ENCODE results near the gene HBA2.
"Not testable (repeated sequence)": the region's sequence is repeated elsewhere in the genome, so short reads cannot be mapped to it uniquely, and the experiment has no call there.

HBA2 gene

DNA sequence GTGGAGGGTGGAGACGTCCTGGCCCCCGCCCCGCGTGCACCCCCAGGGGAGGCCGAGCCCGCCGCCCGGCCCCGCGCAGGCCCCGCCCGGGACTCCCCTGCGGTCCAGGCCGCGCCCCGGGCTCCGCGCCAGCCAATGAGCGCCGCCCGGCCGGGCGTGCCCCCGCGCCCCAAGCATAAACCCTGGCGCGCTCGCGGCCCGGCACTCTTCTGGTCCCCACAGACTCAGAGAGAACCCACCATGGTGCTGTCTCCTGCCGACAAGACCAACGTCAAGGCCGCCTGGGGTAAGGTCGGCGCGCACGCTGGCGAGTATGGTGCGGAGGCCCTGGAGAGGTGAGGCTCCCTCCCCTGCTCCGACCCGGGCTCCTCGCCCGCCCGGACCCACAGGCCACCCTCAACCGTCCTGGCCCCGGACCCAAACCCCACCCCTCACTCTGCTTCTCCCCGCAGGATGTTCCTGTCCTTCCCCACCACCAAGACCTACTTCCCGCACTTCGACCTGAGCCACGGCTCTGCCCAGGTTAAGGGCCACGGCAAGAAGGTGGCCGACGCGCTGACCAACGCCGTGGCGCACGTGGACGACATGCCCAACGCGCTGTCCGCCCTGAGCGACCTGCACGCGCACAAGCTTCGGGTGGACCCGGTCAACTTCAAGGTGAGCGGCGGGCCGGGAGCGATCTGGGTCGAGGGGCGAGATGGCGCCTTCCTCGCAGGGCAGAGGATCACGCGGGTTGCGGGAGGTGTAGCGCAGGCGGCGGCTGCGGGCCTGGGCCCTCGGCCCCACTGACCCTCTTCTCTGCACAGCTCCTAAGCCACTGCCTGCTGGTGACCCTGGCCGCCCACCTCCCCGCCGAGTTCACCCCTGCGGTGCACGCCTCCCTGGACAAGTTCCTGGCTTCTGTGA lies 4.1 kb downstream of the HBA2 start, which contains the start of gene HBA1:
TSS of gene HBA1 (plus strand) at position 204 of the 906 bp plus-strand sequence. CDS start at position 241, 37 bp downstream.
- Mint-ChIP-seq H3K4me1 (ENCODE audit: low read depth) (peaks cover 23% of the 10 kb centered on the region), H3K4me3 (peak within 1 kb of the TSS; percentile 30), H3K27me3 (peaks cover 53% of the 10 kb centered on the region)
- not testable (repeated sequence) for H3K9me3 Mint-ChIP-seq; H3K27ac Mint-ChIP-seq; H3K36me3 Mint-ChIP-seq (ENCODE audit: low read depth)

DNA sequence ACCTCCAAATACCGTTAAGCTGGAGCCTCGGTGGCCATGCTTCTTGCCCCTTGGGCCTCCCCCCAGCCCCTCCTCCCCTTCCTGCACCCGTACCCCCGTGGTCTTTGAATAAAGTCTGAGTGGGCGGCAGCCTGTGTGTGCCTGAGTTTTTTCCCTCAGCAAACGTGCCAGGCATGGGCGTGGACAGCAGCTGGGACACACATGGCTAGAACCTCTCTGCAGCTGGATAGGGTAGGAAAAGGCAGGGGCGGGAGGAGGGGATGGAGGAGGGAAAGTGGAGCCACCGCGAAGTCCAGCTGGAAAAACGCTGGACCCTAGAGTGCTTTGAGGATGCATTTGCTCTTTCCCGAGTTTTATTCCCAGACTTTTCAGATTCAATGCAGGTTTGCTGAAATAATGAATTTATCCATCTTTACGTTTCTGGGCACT lies 4.7 kb downstream of the HBA2 start:
- Mint-ChIP-seq H3K4me3 (no peak overlapping the region), H3K9me3 (no peaks in the 10 kb centered on the region), H3K27me3 (peaks cover 50% of the 10 kb centered on the region), H3K4me1 (ENCODE audit: low read depth) (peaks cover 24% of the 10 kb centered on the region), H3K36me3 (ENCODE audit: low read depth) (no peaks in the 10 kb centered on the region), H3K27ac (no peak overlapping the region)

DNA sequence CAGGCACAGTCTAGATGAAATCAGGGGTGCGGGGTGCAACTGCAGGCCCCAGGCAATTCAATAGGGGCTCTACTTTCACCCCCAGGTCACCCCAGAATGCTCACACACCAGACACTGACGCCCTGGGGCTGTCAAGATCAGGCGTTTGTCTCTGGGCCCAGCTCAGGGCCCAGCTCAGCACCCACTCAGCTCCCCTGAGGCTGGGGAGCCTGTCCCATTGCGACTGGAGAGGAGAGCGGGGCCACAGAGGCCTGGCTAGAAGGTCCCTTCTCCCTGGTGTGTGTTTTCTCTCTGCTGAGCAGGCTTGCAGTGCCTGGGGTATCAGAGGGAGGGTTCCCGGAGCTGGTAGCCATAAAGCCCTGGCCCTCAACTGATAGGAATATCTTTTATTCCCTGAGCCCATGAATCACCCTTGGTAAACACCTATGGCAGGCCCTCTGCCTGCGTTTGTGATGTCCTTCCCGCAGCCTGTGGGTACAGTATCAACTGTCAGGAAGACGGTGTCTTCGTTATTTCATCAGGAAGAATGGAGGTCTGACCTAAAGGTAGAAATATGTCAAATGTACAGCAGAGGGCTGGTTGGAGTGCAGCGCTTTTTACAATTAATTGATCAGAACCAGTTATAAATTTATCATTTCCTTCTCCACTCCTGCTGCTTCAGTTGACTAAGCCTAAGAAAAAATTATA lies 5.4 kb downstream of the HBA2 start:
- peaks cover 50% of the 10 kb centered on the region for H3K27me3 Mint-ChIP-seq

DNA sequence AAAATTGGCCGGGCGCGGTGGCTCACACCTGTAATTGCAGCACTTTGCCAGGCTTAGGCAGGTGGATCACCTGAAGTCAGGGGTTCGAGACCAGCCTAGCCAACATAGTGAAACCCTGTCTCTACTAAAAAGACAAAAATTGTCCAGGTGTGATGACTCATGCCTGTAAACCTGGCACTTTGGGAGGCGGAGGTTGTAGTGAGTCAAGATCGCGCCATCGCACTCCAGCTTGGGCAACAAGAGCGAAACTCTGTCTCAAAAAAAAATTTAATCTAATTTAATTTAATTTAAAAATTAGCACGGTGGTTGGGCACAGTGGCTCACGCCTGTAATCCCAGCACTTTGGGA lies 6.0 kb downstream of the HBA2 start:
- peaks cover 46% of the 10 kb centered on the region for H3K27me3 Mint-ChIP-seq
- no peaks in the 10 kb centered on the region for H3K36me3 Mint-ChIP-seq (ENCODE audit: low read depth)
- no peaks in the 10 kb centered on the region for H3K9me3 Mint-ChIP-seq
- peaks cover 20% of the 10 kb centered on the region for H3K4me1 Mint-ChIP-seq (ENCODE audit: low read depth)
- H3K27ac Mint-ChIP-seq = no peak overlapping the region
- no peak overlapping the region for H3K4me3 Mint-ChIP-seq

More for the DNA sequence above, 5.4 kb downstream of the HBA2 start:
- H3K4me1 Mint-ChIP-seq (ENCODE audit: low read depth) = peaks cover 24% of the 10 kb centered on the region
- H3K9me3 Mint-ChIP-seq = no peaks in the 10 kb centered on the region
- H3K4me3 Mint-ChIP-seq = no peak overlapping the region
- H3K27ac Mint-ChIP-seq = no peak overlapping the region
- H3K36me3 Mint-ChIP-seq (ENCODE audit: low read depth) = no peaks in the 10 kb centered on the region

DNA sequence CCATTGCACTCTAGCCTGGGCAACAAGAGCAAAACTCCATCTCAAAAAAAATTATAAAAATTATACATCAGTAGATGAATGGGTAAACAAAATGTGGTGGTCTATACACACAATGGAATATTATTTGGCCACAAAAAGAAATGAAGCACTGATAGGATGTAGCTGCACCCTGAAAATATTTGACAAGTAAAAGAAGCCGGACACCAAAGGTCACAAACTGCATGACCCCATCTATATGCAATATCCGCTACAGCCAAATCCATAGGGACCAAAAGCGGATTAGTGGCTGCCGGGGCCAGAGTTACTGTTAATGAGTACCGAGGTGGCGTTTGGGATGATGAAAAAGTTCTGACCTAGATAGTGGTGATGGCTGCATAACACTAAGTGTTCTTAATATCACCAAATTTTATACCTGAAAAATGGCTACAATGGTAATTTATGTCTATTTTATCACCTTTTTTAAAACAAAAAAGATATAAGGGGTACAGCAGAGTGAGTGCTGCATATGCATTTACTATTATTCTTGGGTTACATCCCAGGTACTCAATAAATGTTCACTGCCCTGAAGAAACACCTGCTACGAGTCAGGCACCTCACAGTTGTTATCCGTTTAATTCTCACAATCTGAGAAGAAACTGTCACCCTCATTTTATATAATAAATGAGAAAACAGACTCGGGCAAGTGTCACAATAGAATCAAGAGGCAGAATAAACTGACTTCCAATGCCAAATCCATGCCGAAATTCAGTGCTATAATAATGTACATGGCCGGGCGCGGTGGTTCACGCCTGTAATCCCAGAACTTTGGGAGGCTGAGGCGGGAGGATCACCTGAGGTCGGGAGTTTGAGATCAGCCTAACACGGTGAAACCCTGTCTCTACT lies 6.8 kb downstream of the HBA2 start:
- Mint-ChIP-seq H3K9me3 (no peaks in the 10 kb centered on the region), H3K36me3 (ENCODE audit: low read depth) (no peaks in the 10 kb centered on the region), H3K4me1 (ENCODE audit: low read depth) (peaks cover 20% of the 10 kb centered on the region), H3K27me3 (peaks cover 39% of the 10 kb centered on the region), H3K27ac (no peak overlapping the region), H3K4me3 (no peak overlapping the region)

DNA sequence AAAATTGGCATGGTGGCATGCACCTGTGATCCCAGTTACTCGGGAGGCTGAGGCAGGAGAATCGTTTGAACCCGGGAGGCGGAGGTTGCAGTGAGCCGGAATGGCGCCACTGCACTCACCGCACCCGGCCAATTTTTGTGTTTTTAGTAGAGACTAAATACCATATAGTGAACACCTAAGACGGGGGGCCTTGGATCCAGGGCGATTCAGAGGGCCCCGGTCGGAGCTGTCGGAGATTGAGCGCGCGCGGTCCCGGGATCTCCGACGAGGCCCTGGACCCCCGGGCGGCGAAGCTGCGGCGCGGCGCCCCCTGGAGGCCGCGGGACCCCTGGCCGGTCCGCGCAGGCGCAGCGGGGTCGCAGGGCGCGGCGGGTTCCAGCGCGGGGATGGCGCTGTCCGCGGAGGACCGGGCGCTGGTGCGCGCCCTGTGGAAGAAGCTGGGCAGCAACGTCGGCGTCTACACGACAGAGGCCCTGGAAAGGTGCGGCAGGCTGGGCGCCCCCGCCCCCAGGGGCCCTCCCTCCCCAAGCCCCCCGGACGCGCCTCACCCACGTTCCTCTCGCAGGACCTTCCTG lies 7.5 kb downstream of the HBA2 start, which contains the start of gene HBQ1:
TSS of gene HBQ1 (plus strand) at position 359 of the 575 bp plus-strand sequence. CDS start at position 387, 28 bp downstream.
- no peaks in the 10 kb centered on the region for H3K9me3 Mint-ChIP-seq
- no peak within 1 kb of the TSS for H3K27ac Mint-ChIP-seq
- peaks cover 32% of the 10 kb centered on the region for H3K27me3 Mint-ChIP-seq
- peak within 1 kb of the TSS; percentile 30 for H3K4me3 Mint-ChIP-seq
- H3K36me3 Mint-ChIP-seq (ENCODE audit: low read depth) = peaks cover 3% of the 10 kb centered on the region
- H3K4me1 Mint-ChIP-seq (ENCODE audit: low read depth) = peaks cover 17% of the 10 kb centered on the region

DNA sequence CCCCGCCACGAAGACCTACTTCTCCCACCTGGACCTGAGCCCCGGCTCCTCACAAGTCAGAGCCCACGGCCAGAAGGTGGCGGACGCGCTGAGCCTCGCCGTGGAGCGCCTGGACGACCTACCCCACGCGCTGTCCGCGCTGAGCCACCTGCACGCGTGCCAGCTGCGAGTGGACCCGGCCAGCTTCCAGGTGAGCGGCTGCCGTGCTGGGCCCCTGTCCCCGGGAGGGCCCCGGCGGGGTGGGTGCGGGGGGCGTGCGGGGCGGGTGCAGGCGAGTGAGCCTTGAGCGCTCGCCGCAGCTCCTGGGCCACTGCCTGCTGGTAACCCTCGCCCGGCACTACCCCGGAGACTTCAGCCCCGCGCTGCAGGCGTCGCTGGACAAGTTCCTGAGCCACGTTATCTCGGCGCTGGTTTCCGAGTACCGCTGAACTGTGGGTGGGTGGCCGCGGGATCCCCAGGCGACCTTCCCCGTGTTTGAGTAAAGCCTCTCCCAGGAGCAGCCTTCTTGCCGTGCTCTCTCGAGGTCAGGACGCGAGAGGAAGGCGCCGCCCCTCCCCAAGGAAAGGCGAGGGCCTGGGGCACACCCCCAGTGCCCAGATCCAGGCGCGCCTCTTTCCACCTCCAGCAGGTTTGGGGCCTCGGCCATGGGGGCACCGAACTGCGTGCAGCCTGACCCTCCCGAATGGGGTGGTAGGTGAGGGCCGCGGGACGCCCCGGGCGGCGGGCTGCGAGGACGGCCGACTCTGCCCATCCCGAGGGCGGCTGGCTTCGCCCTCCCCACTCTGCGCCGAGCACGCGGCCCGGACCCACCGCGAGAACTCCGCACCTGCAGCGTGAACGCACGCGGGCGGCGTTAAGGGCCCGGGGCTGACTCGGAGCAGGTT lies 8.2 kb downstream of the HBA2 start:
- Mint-ChIP-seq H3K27me3 (peaks cover 26% of the 10 kb centered on the region), H3K4me3 (peak overlapping the region; percentile 30), H3K4me1 (ENCODE audit: low read depth) (peaks cover 12% of the 10 kb centered on the region), H3K9me3 (no peaks in the 10 kb centered on the region), H3K36me3 (ENCODE audit: low read depth) (peaks cover 9% of the 10 kb centered on the region), H3K27ac (no peak overlapping the region)

DNA sequence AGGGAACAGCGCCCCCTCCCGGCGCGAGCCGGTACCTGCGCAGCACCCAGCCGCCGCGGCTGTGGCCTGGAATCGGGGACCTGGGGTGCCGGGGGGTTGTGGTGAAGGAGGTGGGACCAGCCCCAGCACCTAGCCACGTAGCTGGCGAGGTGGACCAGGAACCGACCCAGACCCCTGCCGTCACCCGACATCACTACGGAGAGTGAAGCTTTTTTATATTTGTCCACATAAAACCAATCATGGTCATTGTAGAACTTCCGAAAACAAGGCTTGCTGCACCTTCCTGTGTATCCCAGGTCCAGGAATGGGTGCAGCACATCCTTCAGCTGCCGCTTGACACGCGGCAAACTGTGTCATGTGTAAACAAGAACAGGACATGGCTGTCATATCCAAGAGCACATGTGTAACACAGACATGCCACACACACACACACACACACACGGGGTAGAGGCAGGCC lies 8.9 kb downstream of the HBA2 start:
- Mint-ChIP-seq H3K27me3 (peaks cover 26% of the 10 kb centered on the region), H3K36me3 (ENCODE audit: low read depth) (peaks cover 9% of the 10 kb centered on the region), H3K4me3 (no peak overlapping the region), H3K27ac (no peak overlapping the region), H3K4me1 (ENCODE audit: low read depth) (peaks cover 12% of the 10 kb centered on the region), H3K9me3 (no peaks in the 10 kb centered on the region)

DNA sequence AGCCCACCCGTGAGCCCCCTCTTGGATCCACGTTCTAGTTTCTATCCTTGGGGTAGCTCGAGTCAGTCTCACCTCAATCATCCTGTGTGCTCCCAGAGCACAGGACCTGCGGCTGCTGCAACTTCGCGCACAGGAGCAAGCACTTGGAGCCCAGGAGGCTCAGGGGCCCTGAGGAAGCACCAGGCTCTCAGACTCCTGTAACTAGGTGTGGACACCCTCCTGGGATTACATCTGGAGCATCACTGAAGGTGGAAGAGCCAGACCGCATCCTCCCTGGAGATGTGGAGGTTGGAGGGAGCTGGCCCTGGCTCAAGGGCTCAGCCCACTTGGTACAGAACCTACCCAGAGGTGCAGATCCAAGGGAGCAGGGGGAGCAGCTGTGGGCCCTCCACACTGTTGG lies 10.3 kb downstream of the HBA2 start:
- peaks cover 18% of the 10 kb centered on the region for H3K27me3 Mint-ChIP-seq
- H3K4me1 Mint-ChIP-seq (ENCODE audit: low read depth) = peaks cover 7% of the 10 kb centered on the region
- no peaks in the 10 kb centered on the region for H3K9me3 Mint-ChIP-seq
- peaks cover 15% of the 10 kb centered on the region for H3K36me3 Mint-ChIP-seq (ENCODE audit: low read depth)
- H3K4me3 Mint-ChIP-seq = no peak overlapping the region
- no peak overlapping the region for H3K27ac Mint-ChIP-seq

DNA sequence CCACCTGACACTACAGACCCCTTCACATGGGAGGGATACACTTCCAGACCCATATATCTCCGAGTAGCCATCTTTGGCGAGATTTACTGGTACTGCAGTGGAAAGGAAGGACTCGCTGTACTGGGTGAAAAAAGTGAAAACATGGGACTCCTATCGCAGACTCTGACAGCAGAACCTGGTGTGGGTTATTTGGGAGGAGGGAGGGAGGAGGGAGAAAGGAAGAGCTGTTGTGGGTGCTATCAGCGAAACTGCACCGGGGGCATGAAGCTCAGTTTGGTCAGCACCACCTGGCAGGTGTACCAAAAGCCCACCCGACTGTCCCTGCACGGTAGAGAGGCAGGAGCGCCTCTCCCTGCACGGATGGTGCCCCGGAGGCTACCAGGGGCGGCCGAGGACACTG lies 12.5 kb downstream of the HBA2 start:
- H3K9me3 Mint-ChIP-seq = no peaks in the 10 kb centered on the region
- no peak overlapping the region for H3K27ac Mint-ChIP-seq
- H3K4me3 Mint-ChIP-seq = no peak overlapping the region
- peaks cover 34% of the 10 kb centered on the region for H3K36me3 Mint-ChIP-seq (ENCODE audit: low read depth)
- H3K4me1 Mint-ChIP-seq (ENCODE audit: low read depth) = peaks cover 3% of the 10 kb centered on the region
- no peaks in the 10 kb centered on the region for H3K27me3 Mint-ChIP-seq

DNA sequence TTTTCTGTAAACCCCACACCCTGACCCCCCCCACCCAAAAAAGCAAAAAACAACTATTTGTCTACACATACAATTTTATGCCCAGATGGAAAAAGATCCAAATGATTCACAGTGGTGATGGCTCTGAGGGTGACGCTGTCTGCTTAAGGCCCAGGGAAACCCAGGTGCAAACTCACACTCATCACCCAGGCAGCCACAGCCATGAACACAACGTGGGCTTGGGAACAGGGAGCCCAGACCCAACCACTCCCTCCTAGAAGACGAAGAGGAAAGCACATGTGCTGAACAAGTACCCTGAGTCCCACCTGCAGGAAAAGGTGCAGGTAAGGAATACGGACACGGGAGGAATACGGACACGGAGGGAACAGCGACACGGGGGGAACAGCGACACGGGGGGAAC lies 13.0 kb downstream of the HBA2 start:
- H3K27me3 Mint-ChIP-seq = no peaks in the 10 kb centered on the region
- peaks cover 3% of the 10 kb centered on the region for H3K4me1 Mint-ChIP-seq (ENCODE audit: low read depth)
- no peak overlapping the region for H3K4me3 Mint-ChIP-seq
- H3K9me3 Mint-ChIP-seq = no peaks in the 10 kb centered on the region
- H3K27ac Mint-ChIP-seq = no peak overlapping the region
- H3K36me3 Mint-ChIP-seq (ENCODE audit: low read depth) = peaks cover 37% of the 10 kb centered on the region

DNA sequence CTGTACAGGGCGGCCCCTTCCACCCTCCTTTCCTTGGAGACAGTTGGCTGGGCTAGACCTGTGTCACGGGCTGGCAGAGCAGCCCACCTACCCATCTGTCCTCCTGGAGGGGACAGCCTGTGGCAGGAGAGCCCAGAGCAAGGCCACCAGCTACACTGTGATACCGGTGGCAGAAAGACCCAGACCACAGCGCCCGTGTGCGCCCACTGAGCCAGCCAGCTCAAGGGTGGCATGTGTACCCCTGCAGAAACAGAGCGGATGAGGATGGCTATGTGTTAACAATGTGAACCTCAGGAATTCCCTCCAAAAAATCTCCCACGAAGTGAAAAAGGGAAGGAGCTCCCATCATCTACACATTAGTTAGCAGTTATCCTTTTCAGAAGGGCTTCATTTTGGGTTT lies 14.7 kb downstream of the HBA2 start:
- H3K27ac Mint-ChIP-seq = no peak overlapping the region
- H3K27me3 Mint-ChIP-seq = no peaks in the 10 kb centered on the region
- H3K36me3 Mint-ChIP-seq (ENCODE audit: low read depth) = peaks cover 52% of the 10 kb centered on the region
- no peaks in the 10 kb centered on the region for H3K4me1 Mint-ChIP-seq (ENCODE audit: low read depth)
- H3K4me3 Mint-ChIP-seq = no peak overlapping the region
- no peaks in the 10 kb centered on the region for H3K9me3 Mint-ChIP-seq

DNA sequence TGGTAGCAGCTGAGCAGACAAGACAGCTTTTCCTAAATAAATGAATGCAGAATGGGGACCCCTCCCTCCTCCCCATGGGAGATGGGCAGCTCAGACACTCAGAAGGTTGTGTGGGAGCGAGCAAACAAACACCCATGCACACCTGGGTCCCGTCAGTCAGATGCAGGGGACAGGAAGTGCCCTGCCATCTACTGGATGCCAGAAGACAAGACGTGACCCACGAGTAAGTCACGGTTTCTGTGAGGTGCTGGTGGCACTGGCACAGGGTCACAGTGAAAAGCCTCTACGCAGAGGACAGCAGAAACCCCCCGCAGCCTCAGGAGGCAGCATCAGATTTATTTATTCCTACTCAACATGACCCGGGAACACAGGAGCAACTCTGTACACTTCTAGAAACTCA lies 16.0 kb downstream of the HBA2 start:
- peaks cover 57% of the 10 kb centered on the region for H3K36me3 Mint-ChIP-seq (ENCODE audit: low read depth)
- no peak overlapping the region for H3K27ac Mint-ChIP-seq
- H3K4me1 Mint-ChIP-seq (ENCODE audit: low read depth) = no peaks in the 10 kb centered on the region
- no peaks in the 10 kb centered on the region for H3K9me3 Mint-ChIP-seq
- no peaks in the 10 kb centered on the region for H3K27me3 Mint-ChIP-seq
- H3K4me3 Mint-ChIP-seq = no peak overlapping the region
